AG04449 (cell line): ENCODE results near the gene VAV2.

Source experiments
- CTCF ChIA-PET: fragments of 350-600 bp; formaldehyde crosslinking; extraction: SDS; loops from one replicate; lab custom pipeline; 2021; ENCODE audit warnings: antibody characterized with exemption; lab: Yijun Ruan, JAX
- POLR2A ChIA-PET: fragments of 400-600, 350-600 bp; formaldehyde crosslinking; extraction: SDS; loops from one replicate; lab custom pipeline; 2020; ENCODE audit warnings: antibody characterized with exemption, inconsistent platforms; lab: Yijun Ruan, JAX
- DNase-seq: peaks from one replicate; pipeline ENCODE4 v3.0.0-alpha.2; 2010; ENCODE audit warnings: low read depth, low spot score
- H3K4me3 ChIP-seq: 2 replicates; pipeline ENCODE4 v1.5.1; 2011; ENCODE audit warnings: low read depth, mild to moderate bottlenecking, control low read depth, low read length
- CTCF ChIP-seq: IDR thresholded peaks from one replicate; pipeline ENCODE4 v1.5.1; 2011; ENCODE audit warnings: mild to moderate bottlenecking, moderate library complexity, low read length, control low read depth, inconsistent platforms; ENCODE audit not compliant: insufficient read depth; ENCODE audit errors: missing control alignments

The VAV2 gene

DNA sequence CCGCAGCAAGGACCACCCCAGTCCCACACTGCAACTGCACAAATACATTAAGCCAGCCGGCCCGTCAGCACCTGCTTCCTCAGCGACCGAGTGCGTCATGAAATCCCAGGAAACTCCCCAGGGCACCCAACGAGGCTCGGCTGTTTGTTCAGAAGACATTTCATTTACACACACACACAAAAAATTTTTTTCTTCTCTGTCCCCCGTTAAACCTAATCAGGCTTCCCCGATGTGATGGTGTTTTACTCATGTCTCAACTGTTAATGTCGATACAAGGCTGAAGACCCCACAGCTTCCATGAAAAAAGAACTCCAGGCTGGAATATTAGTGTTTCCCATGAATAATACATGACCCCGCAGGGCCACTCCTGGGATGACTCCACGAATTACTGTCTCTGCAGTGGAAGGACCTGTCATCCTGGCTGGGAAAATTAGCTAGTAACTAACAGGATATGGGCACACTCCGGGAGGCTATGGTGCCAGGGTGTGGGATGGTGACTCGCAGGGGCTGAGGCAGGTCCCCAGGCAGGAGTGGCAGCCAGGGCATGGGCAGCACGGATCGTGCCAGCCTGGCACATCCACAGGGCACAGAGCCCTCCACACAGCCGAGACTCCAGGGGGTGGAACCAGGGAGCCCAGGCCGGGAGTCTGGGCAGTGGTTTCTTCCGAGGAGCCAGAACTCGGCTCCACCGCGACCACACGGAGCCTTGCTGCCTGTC lies 102.4 kb downstream of the VAV2 start:
- POLR2A ChIA-PET: no interaction called here

DNA sequence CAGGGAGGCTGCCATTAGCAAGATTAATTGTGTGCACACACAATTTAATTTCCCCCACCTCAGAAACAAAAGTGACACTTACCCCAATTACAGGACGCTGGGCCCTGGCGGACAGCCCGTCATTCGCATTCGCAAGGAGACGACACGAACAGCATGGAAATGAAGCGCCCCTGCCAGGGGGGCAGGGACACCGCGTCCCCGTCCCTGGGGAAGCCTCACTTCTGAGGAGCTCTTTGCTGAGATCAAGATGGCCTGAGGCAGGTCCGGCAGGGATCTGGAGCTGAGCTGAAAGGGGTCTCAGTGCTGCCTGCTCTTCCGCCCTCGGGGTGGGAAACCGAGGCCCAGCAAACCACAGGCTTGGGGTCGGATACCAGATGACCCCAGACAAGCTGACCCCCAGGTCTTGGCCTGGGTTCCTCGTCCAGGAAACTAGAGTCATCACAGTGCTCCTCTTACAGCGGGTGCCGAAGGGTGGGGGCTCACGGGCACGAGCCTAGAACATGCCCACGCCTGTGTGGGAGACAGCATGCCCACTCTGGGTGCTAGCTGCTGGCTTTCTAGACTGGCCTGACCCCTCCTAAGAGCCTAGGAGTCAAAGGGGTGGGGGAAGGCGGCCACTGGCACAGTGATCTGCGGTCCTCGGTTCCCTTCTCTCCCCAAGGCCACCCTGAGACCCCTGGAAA lies 103.2 kb downstream of the VAV2 start:
- CTCF ChIA-PET: interaction anchor here (0.7 to 2.7 kb wide), 3 partner anchors 16 to 105 kb away, joined by 3 to 8 read pairs (median 4); no protein-coding TSS in a partner anchor
- DNase-seq: no peak
- H3K4me3 ChIP-seq: no peak overlapping the region
- POLR2A ChIA-PET: no interaction called here
- TF ChIP-seq CTCF: no peak

More for the DNA sequence above, 102.4 kb downstream of the VAV2 start:
- no peak overlapping the region for H3K4me3 ChIP-seq
- no peak for TF ChIP-seq CTCF
- CTCF ChIA-PET: interaction anchor here (0.7 to 2.7 kb wide), 2 partner anchors 17 to 104 kb away, joined by 3 to 8 read pairs; no protein-coding TSS in a partner anchor
- no peak for DNase-seq

DNA sequence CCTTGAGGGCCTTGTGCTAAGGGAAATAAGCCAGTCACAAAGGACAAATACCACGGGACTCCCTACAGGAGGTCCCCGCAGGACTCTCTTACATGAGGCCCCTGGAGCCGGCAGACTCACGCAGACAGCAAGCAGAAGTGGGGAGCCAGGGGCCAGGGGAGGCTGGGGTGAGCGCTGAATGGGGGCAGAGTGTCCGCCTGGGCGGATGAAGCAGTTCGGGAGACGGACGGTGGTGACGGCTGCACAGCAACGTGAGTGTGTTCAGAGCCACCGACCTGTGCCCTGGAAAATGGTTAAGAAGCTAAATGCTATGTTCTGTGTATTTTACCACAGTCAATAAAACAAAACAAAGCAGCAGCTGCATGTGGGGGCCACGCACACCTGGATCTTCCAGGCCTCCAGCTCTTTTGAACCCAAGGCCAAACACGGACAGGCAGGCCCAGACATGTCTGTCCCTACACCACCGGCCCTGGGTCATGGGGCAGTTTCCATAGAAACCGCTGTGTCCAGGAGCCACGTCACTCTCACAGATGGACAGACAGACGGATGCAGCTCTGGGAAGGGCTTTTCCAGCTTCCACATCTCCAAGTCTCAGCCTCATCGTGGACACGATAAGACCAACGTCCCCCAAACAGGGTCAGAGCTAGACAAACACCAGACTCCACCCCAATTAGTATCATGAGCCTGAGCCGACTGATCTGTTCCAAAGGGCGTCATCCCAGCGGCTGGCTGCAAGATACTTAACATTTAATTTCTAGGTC lies 103.9 kb downstream of the VAV2 start:
- POLR2A ChIA-PET: no interaction called here
- DNase-seq: no peak
- no peak overlapping the region for H3K4me3 ChIP-seq
- CTCF ChIA-PET: interaction anchor here (0.8 to 2.7 kb wide), 2 partner anchors 15 to 31 kb away, joined by 4 to 8 read pairs; no protein-coding TSS in a partner anchor
- no peak for TF ChIP-seq CTCF

GRCh38 chr9:133887540-133888047 lies 104.5 kb downstream of the VAV2 start:
- ChIA-PET CTCF (no interaction called here), POLR2A (no interaction called here)
- no peak for TF ChIP-seq CTCF
- H3K4me3 ChIP-seq: no peak overlapping the region
- DNase-seq: no peak

DNA sequence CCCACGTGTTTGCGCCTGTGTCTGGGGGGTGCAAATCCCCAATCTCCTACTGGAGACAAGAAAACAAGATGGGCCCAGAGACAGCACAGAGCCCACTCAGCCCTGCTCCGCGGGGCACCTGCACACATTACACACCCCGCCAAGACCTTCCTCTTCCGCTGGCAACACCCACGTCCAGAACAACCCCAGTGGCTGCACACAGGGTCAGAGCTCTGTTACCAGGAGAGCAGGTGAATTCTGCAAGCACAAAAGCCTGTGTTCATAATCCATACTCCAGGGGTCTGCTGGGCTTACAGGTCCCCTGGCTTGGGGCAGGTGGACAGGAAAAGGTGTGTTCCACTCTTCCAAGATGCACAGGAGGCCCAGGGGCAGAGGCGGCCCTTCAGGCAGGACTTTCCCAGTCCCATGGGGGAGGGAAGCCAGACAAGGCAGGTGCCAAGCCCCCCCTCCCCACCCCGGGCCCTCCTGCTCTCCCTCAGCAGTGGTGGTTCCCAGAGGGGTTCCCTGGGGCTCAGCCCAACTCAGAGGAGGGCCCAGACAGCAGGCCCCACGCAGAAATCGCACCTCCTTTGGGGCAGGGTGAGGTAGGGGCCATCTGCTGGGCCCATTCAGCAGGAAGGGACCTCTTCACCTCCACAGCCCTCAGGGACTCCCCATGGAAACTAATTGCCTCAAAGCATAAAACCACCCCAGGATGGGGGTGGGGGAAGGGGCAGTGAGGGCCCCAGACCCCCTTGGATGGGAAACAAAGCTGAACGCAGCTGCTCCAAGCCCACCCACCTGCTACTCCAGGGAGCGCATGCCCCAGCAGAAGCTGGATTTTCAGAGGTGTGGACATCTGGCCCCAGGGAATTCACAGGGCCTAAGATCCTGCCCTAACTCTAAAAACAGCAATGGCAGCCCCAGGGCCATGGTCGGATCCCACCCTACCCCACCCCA lies 105.3 kb downstream of the VAV2 start:
- H3K4me3 ChIP-seq: no peak overlapping the region
- no peak for TF ChIP-seq CTCF
- no peak for DNase-seq
- CTCF ChIA-PET: interaction anchor here (1.4 kb wide), 1 partner anchor 12 kb away, joined by 5 read pairs; no protein-coding TSS in a partner anchor
- POLR2A ChIA-PET: no interaction called here
